ENCODE data around the gene CACNA1C. TPM values are rescaled to one million over a fixed set of nuclear protein-coding genes. Genes with fewer than 3 reads are reported as not detected.
"Not testable (repeated sequence)": the region's sequence is repeated elsewhere in the genome, so short reads cannot be mapped to it uniquely, and the experiment has no call there.

The CACNA1C gene
- total RNA-seq, 1 donor from 2014 or later, result 7.3 TPM

GRCh38 chr12:2733493-2734355 is 680.9 kb downstream of the CACNA1C start:
- Histone ChIP-seq H3K36me3 (ENCODE audit: control insufficient read depth in 3 of 3, insufficient read depth in 3 of 3, low read length in 3 of 3) (peaks cover 0 to under 1% (median under 1%) of the 10 kb centered on the region in 3 donors), H3K4me1 (ENCODE audit: control insufficient read depth in 3 of 3, insufficient read depth in 3 of 3, low read length in 3 of 3) (no peaks in the 10 kb centered on the region), H3K27ac (ENCODE audit: low read depth, low read length) (no peak overlapping the region), H3K9ac (ENCODE audit: low read depth in 1 of 3, low read length in 3 of 3) (no peak overlapping the region), H3K4me3 (ENCODE audit: low read length in 3 of 3) (no peak overlapping the region), H3K9me3 (ENCODE audit: control insufficient read depth in 3 of 3, low read length in 3 of 3) (no peaks in the 10 kb centered on the region), H3K27me3 (ENCODE audit: control insufficient read depth in 3 of 3, insufficient read depth in 3 of 3, low read length in 3 of 3) (peaks cover 9 to 26% (median 9%) of the 10 kb centered on the region in 3 donors)

- no peak overlapping the region for H3K9ac ChIP-seq (ENCODE audit: low read depth in 1 of 3, low read length in 3 of 3)
- H3K4me3 ChIP-seq (ENCODE audit: low read length in 3 of 3), result no peak overlapping the region
- H3K27ac ChIP-seq (ENCODE audit: low read depth, low read length), result no peak overlapping the region
- peaks cover 9 to 26% (median 13%) of the 10 kb centered on the region in 3 donors for H3K27me3 ChIP-seq (ENCODE audit: control insufficient read depth in 3 of 3, insufficient read depth in 3 of 3, low read length in 3 of 3)
- peaks cover 0 to 5% (median 4%) of the 10 kb centered on the region in 3 donors for H3K36me3 ChIP-seq (ENCODE audit: control insufficient read depth in 3 of 3, insufficient read depth in 3 of 3, low read length in 3 of 3)
- no peaks in the 10 kb centered on the region for H3K9me3 ChIP-seq (ENCODE audit: control insufficient read depth in 3 of 3, low read length in 3 of 3)
- no peaks in the 10 kb centered on the region for H3K4me1 ChIP-seq (ENCODE audit: control insufficient read depth in 3 of 3, insufficient read depth in 3 of 3, low read length in 3 of 3)
Measured at GRCh38 chr12:2735432-2735831, 682.6 kb downstream of the CACNA1C start.

DNA sequence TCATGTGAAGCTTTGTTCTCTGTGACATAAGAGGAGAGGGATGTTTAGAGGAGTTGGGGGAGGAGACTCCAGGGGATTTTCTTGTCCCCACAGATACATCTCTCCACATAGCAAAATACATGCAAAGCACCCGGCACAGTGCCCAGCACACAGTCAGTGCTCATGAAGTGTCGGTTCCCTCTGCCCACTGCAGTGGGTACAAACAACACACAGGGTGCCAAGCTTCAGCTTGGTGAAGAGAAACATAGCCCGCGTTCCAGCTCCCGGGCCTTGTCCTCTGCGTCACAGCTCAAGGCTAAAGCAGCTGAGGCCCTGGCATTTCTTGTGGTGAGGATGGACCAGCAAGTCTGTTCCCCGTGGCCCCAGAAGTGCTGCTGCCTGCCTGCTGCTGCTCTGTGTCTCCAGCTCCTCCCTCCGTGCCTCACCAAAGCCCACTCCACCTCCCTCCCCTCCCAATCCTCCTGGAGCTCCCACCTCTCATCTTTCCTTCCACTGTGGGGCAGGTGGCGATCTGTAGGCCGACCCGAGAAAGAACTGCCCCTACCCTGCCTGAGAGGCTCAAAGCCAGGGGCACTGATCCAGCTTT is 685.0 kb downstream of the CACNA1C start:
- no peaks in the 10 kb centered on the region for H3K9me3 ChIP-seq (ENCODE audit: control insufficient read depth in 3 of 3, low read length in 3 of 3)
- peaks cover 0 to 5% (median 4%) of the 10 kb centered on the region in 3 donors for H3K36me3 ChIP-seq (ENCODE audit: control insufficient read depth in 3 of 3, insufficient read depth in 3 of 3, low read length in 3 of 3)
- H3K27me3 ChIP-seq (ENCODE audit: control insufficient read depth in 3 of 3, insufficient read depth in 3 of 3, low read length in 3 of 3), result peaks cover 9 to 20% (median 9%) of the 10 kb centered on the region in 3 donors
- H3K9ac ChIP-seq (ENCODE audit: low read depth in 1 of 3, low read length in 3 of 3), result no peak overlapping the region
- no peak overlapping the region for H3K27ac ChIP-seq (ENCODE audit: low read depth, low read length)
- H3K4me3 ChIP-seq (ENCODE audit: low read length in 3 of 3), result no peak overlapping the region
- no peaks in the 10 kb centered on the region for H3K4me1 ChIP-seq (ENCODE audit: control insufficient read depth in 3 of 3, insufficient read depth in 3 of 3, low read length in 3 of 3)

DNA sequence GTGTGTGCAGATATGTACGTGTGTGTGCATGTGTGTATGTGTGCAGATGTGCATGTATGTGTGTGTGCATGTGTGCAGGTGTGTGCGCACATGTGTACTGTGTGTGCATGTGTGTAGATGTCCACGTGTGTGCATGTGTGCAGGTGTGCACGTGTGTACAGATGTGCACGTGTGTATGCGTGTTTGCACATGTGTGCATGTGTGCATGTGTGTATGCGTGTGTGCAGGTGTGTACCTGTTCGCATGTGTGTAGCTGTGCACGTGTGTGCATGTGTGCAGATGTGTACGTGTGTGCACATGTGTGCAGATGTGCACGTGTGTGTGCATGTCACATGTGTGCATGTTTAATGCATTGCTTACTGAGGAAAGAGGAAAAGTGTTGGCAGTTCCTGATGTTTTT is 686.3 kb downstream of the CACNA1C start:
- Histone ChIP-seq H3K27me3 (ENCODE audit: control insufficient read depth in 3 of 3, insufficient read depth in 3 of 3, low read length in 3 of 3) (peaks cover 4 to 12% (median 9%) of the 10 kb centered on the region in 3 donors), H3K9ac (ENCODE audit: low read depth in 1 of 3, low read length in 3 of 3) (no peak overlapping the region), H3K4me1 (ENCODE audit: control insufficient read depth in 3 of 3, insufficient read depth in 3 of 3, low read length in 3 of 3) (no peaks in the 10 kb centered on the region), H3K4me3 (ENCODE audit: low read length in 3 of 3) (no peak overlapping the region), H3K9me3 (ENCODE audit: control insufficient read depth in 3 of 3, low read length in 3 of 3) (no peaks in the 10 kb centered on the region), H3K27ac (ENCODE audit: low read depth, low read length) (no peak overlapping the region), H3K36me3 (ENCODE audit: control insufficient read depth in 3 of 3, insufficient read depth in 3 of 3, low read length in 3 of 3) (peaks cover 0 to 5% (median 4%) of the 10 kb centered on the region in 3 donors)

DNA sequence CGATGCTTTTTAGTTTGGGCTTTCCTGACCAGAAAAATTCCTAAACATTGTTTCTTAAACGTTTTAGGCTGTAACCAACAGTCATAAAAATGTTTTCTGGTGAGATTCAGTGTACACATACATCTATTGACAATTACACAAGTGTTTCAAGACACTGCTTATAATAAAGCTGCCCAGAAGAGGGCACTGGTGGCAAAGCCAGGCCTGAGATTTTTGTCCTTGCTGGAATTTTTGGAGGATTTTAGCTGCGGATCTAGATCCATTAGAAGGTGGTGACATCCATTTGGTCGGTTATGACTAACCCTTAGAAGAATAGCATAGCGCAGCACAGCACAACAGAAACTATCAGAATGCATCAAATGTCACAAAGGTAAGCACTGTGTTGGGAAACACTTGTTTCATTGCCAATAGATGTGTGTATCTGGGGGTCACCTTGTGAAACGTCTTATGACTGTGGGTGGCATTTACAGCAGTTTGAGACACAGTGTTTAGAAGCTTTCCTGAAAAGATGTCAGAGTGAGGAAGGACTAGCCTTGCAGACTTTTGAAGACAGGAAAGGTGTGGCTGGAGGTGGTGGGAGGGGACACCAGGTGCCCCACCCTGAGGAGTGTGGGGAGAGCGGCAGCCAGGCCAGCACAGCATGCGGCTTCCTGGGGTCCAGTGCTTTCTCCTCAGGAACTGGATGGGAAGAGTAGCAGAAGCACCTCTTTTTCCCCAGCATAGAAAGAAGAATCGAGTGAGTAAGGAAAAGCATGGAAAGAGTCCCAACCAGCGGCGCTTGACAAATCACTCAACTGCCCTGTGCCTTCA is 687.2 kb downstream of the CACNA1C start:
- no peaks in the 10 kb centered on the region for H3K4me1 ChIP-seq (ENCODE audit: control insufficient read depth in 3 of 3, insufficient read depth in 3 of 3, low read length in 3 of 3)
- H3K9me3 ChIP-seq (ENCODE audit: control insufficient read depth in 3 of 3, low read length in 3 of 3), result no peaks in the 10 kb centered on the region
- no peak overlapping the region for H3K4me3 ChIP-seq (ENCODE audit: low read length in 3 of 3)
- peaks cover 4 to 12% (median 9%) of the 10 kb centered on the region in 3 donors for H3K27me3 ChIP-seq (ENCODE audit: control insufficient read depth in 3 of 3, insufficient read depth in 3 of 3, low read length in 3 of 3)
- no peak overlapping the region for H3K9ac ChIP-seq (ENCODE audit: low read depth in 1 of 3, low read length in 3 of 3)
- peaks cover 0 to 5% (median 4%) of the 10 kb centered on the region in 3 donors for H3K36me3 ChIP-seq (ENCODE audit: control insufficient read depth in 3 of 3, insufficient read depth in 3 of 3, low read length in 3 of 3)
- H3K27ac ChIP-seq (ENCODE audit: low read depth, low read length), result no peak overlapping the region

DNA sequence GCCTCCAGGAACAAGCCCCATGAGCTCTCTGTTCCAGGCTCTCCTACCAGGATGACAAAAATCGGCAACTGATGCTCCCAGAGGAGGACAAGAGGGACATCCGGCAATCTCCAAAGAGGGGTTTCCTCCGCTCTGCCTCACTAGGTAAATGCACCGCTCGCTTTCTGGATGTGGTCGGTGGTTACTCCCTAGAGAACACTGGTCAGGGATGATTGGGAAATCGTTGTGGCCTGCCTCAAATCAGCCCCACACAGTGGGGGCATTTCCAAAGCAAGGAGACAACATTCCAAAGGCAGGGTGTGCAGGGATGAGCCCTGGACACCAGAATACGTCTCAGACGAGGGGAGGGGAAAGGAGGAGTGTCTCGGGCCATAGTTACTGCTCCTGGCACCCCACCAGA is 689.2 kb downstream of the CACNA1C start:
- not testable (repeated sequence) for H3K27ac ChIP-seq (ENCODE audit: low read depth, low read length); H3K27me3 ChIP-seq (ENCODE audit: control insufficient read depth in 3 of 3, insufficient read depth in 3 of 3, low read length in 3 of 3); H3K4me1 ChIP-seq (ENCODE audit: control insufficient read depth in 3 of 3, insufficient read depth in 3 of 3, low read length in 3 of 3); H3K4me3 ChIP-seq (ENCODE audit: low read length in 3 of 3); H3K36me3 ChIP-seq (ENCODE audit: control insufficient read depth in 3 of 3, insufficient read depth in 3 of 3, low read length in 3 of 3); H3K9ac ChIP-seq (ENCODE audit: low read depth in 1 of 3, low read length in 3 of 3); H3K9me3 ChIP-seq (ENCODE audit: control insufficient read depth in 3 of 3, low read length in 3 of 3)

DNA sequence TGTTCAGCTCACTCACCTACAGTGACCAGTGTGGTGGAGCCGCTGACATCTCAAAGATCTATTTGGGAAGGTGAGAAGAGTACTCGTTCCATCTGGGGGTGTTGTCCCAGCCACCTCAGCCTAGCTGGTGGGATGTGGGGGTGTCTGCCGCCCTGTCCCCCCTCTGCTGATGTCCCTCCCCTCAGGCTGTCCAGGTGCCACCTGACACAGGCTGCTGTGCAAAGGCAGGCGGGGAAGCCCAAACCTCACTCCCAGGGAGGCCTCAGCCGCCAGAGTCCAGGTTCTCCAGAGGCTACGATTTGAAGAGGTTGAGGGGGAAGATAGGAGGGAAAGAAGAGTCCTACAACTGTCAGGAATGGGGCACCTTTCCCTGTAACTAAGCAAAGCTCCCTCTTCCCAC is 690.7 kb downstream of the CACNA1C start:
- H3K4me1 ChIP-seq (ENCODE audit: control insufficient read depth in 3 of 3, insufficient read depth in 3 of 3, low read length in 3 of 3), result no peaks in the 10 kb centered on the region
- no peak overlapping the region for H3K4me3 ChIP-seq (ENCODE audit: low read length in 3 of 3)
- H3K27me3 ChIP-seq (ENCODE audit: control insufficient read depth in 3 of 3, insufficient read depth in 3 of 3, low read length in 3 of 3), result peaks cover 0 to 4% (median 0%) of the 10 kb centered on the region in 3 donors
- H3K9me3 ChIP-seq (ENCODE audit: control insufficient read depth in 3 of 3, low read length in 3 of 3), result no peaks in the 10 kb centered on the region
- no peak overlapping the region for H3K27ac ChIP-seq (ENCODE audit: low read depth, low read length)
- peaks cover 0 to 5% (median 4%) of the 10 kb centered on the region in 3 donors for H3K36me3 ChIP-seq (ENCODE audit: control insufficient read depth in 3 of 3, insufficient read depth in 3 of 3, low read length in 3 of 3)
- no peak overlapping the region for H3K9ac ChIP-seq (ENCODE audit: low read depth in 1 of 3, low read length in 3 of 3)

GRCh38 chr12:2745655-2746054 is 692.9 kb downstream of the CACNA1C start:
- no peak overlapping the region for H3K9ac ChIP-seq (ENCODE audit: low read depth in 1 of 3, low read length in 3 of 3)
- H3K27ac ChIP-seq (ENCODE audit: low read depth, low read length), result no peak overlapping the region
- no peaks in the 10 kb centered on the region for H3K4me1 ChIP-seq (ENCODE audit: control insufficient read depth in 3 of 3, insufficient read depth in 3 of 3, low read length in 3 of 3)
- H3K36me3 ChIP-seq (ENCODE audit: control insufficient read depth in 3 of 3, insufficient read depth in 3 of 3, low read length in 3 of 3), result no peaks in the 10 kb centered on the region
- H3K4me3 ChIP-seq (ENCODE audit: low read length in 3 of 3), result no peak overlapping the region
- no peaks in the 10 kb centered on the region for H3K9me3 ChIP-seq (ENCODE audit: control insufficient read depth in 3 of 3, low read length in 3 of 3)
- H3K27me3 ChIP-seq (ENCODE audit: control insufficient read depth in 3 of 3, insufficient read depth in 3 of 3, low read length in 3 of 3), result no peaks in the 10 kb centered on the region

Data from skeletal muscle tissue (tissue), 4 donors.